Breast epithelium (tissue), 3 donors: Measurements from ENCODE around the gene MTR.

Source experiments
- CTCF ChIP-seq, 3 donors: fragments of 450-650 bp; IDR thresholded peaks; one replicate each; pipeline ENCODE4 v1.5.1; 2016 to 2017; ENCODE audit warnings: antibody characterized with exemption in 3 of 3, mild to moderate bottlenecking in 3 of 3, moderate library complexity in 3 of 3
- POLR2A ChIP-seq: fragments of 450-650 bp; IDR thresholded peaks from one replicate; pipeline ENCODE4 v1.6.1; 2016; ENCODE audit warnings: antibody characterized with exemption, mild to moderate bottlenecking, moderate library complexity
- POLR2AphosphoS5 ChIP-seq, 3 donors: sonication (generic); formaldehyde crosslinking; IDR thresholded peaks; one replicate each; pipeline ENCODE4 v1.6.1; 2017; ENCODE audit warnings: antibody characterized with exemption in 3 of 3

DNA sequence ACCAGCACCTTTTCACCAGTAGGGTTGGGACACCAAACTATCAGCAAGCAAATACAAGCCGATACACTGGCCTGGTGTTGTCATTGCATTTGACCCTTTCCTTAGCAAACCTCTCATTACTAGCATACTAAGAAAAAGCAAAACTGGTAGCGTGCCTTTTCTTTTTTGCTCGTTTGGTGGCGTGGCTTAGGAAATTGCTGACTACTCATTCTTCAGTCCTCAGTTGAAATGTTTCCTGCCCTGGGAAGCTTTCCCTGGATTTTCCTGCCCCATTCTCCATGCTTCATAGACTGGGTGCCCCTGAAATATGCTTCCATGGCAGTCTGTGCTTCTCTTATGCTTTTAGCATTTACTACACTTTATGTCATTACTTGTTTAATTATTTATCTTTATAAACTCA lies 42.0 kb downstream of the MTR start:
- TF ChIP-seq POLR2A, result no peak
- TF ChIP-seq CTCF (IDR thresholded peaks at IDR 0.05), result no peak
- TF ChIP-seq POLR2AphosphoS5 (IDR thresholded peaks at IDR 0.05), result no peak
